GM18517 (cell line): ENCODE measurements around the gene SLC19A1.
"Not testable (repeated sequence)": the region's sequence is repeated elsewhere in the genome, so short reads cannot be mapped to it uniquely, and the experiment has no call there.

ENCODE experiments used
- ATAC-seq: cut with Tn5 transposase; IDR thresholded peaks from one replicate; pipeline ENCODE4 v1.9.1; 2021; ENCODE audit warnings: mild to moderate bottlenecking, moderate library complexity; ENCODE audit not compliant: unreplicated experiment

The SLC19A1 gene

DNA sequence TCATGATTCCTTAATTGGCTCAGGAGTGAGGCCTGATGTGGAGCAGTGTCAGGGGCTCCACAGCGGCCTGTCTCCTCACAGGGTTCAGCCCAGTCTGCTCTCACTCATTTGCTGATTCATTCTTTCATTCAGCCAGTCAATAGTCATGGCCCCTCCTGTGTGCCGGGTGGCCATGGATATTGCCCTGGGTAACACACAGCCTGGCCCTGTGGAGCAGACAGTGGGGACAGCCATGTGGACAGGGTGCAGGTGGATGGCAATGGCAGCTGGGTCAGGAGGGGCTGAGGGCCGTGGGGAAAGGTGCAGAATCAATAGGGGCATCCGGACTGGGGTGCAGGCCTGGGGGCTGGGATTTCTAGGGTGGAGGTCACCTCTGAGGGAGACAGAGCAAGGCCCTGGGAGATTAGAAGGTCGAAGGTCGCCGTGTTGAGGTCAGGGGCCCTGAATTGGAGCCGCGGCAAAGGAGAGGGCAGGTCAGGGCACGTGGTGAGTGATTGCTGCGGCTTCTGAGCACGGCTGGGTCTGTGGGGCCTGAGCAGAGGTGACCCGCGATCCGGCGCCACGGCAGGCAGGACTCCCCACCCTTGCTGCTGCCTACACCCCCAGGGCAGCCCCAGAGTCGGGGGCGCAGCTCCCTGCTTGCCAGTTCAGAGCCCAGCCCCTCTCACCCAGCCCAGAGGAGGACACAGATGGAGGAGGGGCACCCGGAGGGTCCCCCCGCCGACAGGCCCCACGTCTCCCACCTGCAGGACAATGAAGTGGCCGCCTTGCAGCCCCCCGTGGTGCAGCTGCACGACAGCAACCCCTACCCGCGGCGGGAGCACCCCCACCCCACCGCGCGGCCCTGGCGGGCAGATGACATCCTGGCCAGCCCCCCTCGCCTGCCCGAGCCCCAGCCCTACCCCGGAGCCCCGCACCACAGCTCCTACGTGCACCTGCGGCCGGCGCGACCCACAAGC, 33.4 kb downstream of the SLC19A1 start:
- ATAC-seq, result no peak

DNA sequence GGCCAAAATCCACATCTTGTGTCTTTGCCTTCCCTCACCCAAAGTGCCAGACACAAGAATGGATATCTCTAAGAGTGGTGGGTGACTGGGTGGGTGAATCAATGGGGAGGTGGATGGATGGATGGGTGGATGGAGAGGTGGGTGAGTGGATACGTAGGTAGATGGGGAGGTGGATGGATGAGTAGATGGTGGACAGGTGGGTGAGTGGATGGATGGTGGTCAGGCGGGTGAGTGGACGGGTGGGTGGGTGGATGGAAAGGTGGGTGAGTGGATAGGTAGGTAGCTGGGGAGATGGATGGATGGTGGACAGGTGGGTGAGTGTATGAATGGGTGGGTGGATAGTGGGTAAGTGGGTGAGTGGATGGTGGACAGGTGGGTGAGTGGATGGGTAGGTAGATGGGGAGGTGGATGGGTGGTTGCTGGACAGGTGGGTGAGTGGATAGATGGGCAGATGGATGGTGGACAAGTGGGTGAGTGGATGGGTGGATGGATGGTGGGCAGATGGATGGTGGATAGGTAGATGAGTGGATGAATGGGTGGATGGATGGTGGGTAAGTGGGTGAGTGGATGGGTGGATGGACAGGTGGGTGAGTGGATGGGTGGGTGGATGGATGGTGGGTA, 34.2 kb downstream of the SLC19A1 start:
- no peak for ATAC-seq

DNA sequence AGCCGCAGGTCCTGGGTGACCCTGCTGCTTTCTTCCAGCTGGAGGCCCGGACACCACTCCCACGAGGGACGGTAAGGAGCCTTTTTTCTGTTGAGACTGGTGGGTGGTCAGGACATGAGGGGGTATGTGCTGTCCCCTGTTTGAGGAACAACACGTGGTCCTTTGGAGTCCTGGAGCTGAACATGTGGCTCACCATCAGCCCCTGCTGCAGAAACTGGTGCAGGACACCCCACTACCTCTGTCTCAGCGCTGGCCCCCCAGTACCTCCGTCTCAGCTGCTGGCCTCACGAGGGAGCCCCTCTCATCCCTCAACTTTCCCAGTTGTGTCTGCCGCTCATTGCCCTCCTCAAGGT, 34.7 kb downstream of the SLC19A1 start:
- ATAC-seq, result no peak

- ATAC-seq, result no peak
Observed at GRCh38 chr21:45506836-45507522, 35.3 kb downstream of the SLC19A1 start.

GRCh38 chr21:45506241-45506817, 35.9 kb downstream of the SLC19A1 start:
- no peak for ATAC-seq

DNA sequence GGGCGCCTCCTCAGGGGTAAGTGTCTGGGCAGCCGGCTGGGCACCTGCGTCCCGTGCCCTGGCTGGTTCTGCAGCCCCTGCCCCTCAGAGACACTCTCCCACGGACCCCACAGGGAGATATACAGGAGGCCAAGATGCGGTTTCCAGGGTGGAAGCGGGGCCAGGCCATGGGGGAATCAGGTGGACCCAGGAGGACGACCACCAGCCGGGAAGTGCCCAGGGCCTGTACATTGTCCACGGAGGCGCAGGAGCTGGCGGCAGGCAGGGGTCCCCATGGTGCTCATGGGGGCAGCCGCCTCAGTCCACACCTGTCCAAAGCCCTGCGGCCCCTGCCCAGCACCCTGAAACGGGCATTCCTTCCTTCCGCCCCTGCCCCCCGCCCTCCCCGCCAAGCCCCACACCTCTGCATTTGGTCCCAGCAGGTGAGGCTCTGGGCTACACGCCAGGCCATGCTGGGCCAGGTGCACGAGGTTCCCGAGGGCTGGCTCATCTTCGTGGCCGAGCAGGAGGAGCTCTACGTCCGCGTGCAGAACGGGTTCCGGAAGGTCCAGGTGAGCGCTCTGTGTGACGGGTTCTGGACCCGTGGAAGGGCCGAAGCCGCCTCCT, 36.7 kb downstream of the SLC19A1 start:
- no peak for ATAC-seq

DNA sequence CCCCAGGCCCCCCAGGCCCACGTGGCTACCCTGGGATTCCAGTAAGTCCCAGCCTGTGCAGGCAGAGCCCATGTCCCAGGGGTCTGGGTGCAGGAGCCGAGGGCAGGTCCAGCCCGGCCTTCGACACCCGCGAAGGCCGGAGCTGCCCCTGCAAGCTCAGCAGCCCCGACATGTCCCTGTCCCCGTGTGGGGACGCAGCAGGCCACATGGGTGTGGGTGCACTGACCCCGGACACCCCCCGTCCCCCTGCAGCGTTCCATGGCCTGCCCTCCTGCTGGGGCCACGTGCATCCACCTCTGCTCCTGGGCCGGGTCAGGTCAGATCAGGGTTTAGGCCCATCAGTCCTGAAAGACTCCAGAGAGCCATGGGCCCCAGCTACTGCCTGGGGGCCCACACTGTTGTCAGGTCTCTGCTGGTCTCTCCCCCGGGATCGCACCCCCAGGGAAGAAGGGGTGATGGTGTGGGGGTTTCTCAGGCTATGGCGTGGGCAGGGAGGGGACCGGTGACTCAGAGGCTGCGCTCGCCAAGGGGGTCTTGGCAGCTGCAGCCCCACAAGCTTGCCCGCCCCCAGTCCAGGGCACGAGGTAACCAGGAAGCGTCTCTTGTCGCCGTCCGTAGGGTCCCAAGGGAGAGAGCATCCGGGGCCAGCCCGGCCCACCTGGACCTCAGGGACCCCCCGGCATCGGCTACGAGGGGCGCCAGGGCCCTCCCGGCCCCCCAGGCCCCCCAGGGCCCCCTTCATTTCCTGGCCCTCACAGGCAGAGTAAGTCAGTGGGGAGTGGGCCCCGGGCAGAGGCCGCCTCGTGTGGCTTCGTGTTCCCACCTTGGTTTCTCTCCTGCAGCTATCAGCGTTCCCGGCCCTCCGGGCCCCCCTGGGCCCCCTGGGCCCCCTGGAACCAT, 37.5 kb downstream of the SLC19A1 start:
- no peak for ATAC-seq

DNA sequence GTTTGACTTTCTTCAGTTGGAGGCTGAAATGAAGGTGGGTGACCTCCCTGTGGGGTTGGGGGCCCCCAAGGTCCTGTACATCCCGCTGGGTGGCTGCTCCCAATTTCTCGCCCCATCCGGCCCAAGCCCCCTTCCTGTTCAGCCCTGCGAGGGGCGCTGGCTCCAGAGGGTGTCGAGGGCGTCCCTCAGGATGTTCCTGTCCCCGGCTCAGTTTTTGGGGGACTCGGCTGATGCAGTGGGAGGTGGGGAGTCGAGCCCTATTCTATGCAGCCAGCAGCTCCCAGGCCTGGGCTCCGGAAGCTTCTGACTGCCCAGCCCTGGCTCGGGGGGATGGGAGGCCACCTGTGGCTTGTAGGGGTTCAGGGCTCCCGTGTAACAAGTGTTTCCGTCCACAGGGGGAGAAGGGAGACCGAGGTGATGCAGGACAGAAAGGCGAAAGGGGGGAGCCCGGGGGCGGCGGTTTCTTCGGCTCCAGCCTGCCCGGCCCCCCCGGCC, 38.2 kb downstream of the SLC19A1 start:
- ATAC-seq, result no peak

GRCh38 chr21:45503226-45503625, 39.0 kb downstream of the SLC19A1 start:
- ATAC-seq, result not testable (repeated sequence)

DNA sequence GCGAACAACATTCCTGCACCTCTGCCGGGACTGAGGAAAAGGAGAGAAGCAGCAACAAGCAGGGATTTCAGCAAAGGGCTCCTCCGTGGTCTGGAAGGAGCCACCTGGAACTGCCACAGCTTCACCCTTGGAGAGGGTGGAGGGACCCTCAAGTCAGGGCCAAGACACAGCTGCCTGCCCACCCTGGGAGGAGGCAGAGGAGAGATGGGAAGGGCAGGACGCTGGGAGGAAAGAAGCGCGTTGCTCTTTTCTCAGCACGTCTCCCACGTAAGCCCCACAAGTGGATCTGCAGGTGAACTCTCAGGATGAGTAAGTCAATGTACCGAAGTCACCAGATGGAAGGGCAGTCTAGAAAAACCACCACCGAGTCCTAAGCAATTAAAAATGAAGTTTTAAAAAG, 39.6 kb downstream of the SLC19A1 start:
- ATAC-seq, result no peak

DNA sequence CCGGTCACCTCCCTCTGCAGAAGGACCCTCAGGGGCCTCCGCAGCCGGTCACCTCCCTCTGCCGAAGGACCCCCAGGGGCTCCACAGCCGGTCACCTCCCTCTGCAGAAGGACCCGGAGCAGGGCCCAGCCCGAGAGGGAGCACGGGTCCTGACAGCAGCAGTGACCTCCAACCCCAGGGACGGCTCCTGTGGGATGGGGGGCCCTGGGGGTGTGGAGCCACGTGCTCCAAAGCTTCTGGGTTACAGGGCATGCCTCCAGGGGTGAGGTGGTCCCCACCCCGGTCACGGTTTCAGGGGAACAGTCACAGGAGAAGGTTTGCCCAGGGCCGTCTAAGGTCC, 40.3 kb downstream of the SLC19A1 start:
- no peak for ATAC-seq

DNA sequence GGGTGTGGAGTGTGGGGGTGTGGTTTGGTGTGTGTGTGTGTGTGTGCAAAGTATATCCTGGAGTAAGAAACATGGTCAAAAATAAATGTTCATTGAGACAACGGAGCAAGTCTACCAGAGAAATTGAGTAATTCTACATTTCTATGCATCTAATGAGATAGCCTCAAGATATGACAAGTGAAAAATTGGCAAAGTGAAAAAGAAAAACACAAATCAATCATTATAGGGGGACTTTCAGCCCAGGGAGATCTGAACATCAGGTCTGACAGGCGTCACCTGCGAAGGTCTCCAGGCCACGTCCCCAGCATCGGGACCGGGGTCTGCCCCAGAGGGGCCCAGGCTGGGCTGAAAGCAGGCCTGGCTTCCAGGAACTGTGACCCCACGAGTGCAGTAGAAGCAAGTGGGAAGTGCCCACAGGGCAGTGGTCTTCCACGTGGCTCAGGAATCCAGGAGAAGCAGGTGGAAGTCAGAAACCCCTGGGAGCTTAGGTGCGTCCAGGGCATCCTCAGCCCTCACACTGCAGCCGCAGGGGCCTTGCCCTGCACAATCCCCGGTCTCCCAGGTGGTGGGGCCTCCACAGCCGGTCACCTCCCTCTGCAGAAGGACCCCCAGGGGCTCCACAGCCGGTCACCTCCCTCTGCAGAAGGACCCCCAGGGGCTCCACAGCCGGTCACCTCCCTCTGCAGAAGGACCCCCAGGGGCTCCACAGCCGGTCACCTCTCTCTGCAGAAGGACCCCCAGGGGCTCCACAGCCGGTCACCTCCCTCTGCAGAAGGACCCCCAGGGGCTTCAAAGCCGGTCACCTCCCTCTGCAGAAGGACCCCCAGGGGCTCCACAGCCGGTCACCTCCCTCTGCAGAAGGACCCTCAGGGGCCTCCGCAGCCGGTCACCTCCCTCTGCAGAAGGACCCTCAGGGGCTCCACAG, 40.9 kb downstream of the SLC19A1 start:
- ATAC-seq, result not testable (repeated sequence)

- ATAC-seq, result no peak
Observed at GRCh38 chr21:45499970-45500577, 42.2 kb downstream of the SLC19A1 start.

GRCh38 chr21:45499201-45499750, 43.0 kb downstream of the SLC19A1 start:
- ATAC-seq, result no peak

- ATAC-seq, result no peak
Observed at GRCh38 chr21:45498646-45499000, 43.6 kb downstream of the SLC19A1 start.

DNA sequence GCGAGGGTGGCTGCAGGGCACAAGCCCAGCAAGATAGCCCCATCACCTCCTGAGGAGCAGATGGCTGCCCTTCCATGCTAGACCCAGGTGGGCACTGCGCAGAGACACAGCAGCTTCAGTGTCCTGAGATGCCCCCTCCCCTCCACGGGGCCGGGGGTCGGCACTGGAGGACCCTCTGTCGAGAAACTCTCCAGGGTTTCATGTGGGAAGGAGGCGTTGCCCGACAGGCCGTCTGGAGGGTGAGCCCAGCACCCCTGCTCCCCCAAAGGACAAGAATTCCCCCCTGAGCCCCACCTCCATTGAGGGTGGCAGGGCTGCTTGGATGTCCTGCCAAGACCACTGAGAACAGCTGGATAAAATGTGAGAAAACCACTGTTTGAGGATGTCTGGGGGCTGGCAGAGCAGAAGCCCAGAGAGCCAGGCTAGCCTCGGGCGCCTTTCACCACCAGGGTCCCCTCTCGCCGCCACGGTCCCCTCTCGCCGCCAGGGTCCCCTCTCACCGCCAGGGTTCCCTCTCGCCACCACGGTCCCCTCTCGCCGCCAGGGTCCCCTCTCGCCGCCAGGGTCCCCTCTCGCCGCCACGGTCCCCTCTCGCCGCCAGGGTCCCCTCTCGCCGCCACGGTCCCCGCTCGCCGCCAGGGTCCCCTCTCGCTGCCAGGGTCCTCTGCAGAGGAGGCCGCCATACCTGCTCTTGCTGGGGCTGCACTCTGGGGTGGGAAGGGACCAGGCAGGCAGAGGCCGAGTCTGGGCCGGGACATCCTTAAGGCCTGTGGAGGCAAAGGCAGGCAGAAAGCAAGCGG, 44.2 kb downstream of the SLC19A1 start:
- ATAC-seq, result no peak
